ENCODE results near the gene C1QTNF9B. TPM values are rescaled to one million over a fixed set of nuclear protein-coding genes. Genes with fewer than 3 reads are reported as not detected.
"Not testable (repeated sequence)": the region's sequence is repeated elsewhere in the genome, so short reads cannot be mapped to it uniquely, and the experiment has no call there.

C1QTNF9B gene
- total RNA-seq, 1 donor from 2014 or later, result not detected

DNA sequence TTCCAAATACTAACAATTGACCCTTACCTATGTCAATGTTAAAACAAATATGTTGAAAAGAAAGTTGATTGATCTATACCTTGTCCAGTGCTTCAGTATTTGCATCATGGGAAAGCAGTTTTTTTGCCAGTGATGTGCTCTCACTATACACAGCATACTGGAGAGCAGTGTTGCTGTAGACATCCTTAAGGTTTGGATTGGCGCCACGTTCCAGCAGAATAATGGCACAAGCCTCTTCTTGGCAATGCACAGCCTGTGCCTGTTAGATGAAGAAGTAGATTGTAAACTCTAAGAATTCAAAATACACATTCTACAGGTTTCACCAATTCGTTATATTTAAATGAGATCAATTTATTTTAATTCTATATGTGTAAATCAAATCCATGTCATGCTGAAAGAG is 43.9 kb upstream of the C1QTNF9B start:
- Histone ChIP-seq H3F3A (ENCODE audit: low read depth) (no peaks in the 10 kb centered on the region), H3K27me3 (no peaks in the 10 kb centered on the region), H4K20me1 (ENCODE audit: low read depth) (no peaks in the 10 kb centered on the region), H3K36me3 (no peaks in the 10 kb centered on the region), H3K4me2 (no peak overlapping the region), H2AFZ (replicated peaks) (no peak overlapping the region), H3K4me1 (no peaks in the 10 kb centered on the region), H3K9ac (no peak overlapping the region), H3K27ac (no peak overlapping the region), H3K9me3 (ENCODE audit: low read depth) (no peaks in the 10 kb centered on the region), H3K79me2 (ENCODE audit: low read depth) (no peaks in the 10 kb centered on the region), H3K4me3 (no peak overlapping the region)
- Mint-ChIP-seq H3K4me3 (no peak overlapping the region), H3K27ac (no peak overlapping the region), H3K36me3 (no peaks in the 10 kb centered on the region), H3K27me3 (ENCODE audit: insufficient read depth, low read depth) (peaks cover 2% of the 10 kb centered on the region), H3K4me1 (no peaks in the 10 kb centered on the region), H3K9me3 (peaks cover 17% of the 10 kb centered on the region)
- no peak for DNase-seq (ENCODE audit: low spot score)
- TF ChIP-seq, protein P1, sequence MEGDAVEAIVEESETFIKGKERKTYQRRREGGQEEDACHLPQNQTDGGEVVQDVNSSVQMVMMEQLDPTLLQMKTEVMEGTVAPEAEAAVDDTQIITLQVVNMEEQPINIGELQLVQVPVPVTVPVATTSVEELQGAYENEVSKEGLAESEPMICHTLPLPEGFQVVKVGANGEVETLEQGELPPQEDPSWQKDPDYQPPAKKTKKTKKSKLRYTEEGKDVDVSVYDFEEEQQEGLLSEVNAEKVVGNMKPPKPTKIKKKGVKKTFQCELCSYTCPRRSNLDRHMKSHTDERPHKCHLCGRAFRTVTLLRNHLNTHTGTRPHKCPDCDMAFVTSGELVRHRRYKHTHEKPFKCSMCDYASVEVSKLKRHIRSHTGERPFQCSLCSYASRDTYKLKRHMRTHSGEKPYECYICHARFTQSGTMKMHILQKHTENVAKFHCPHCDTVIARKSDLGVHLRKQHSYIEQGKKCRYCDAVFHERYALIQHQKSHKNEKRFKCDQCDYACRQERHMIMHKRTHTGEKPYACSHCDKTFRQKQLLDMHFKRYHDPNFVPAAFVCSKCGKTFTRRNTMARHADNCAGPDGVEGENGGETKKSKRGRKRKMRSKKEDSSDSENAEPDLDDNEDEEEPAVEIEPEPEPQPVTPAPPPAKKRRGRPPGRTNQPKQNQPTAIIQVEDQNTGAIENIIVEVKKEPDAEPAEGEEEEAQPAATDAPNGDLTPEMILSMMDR (IDR thresholded peaks at IDR 0.05), result no peak
- TF ChIP-seq EZH2phosphoT487 (IDR thresholded peaks at IDR 0.05), result no peak
- no peak for TF ChIP-seq EZH2 (IDR thresholded peaks at IDR 0.05)

DNA sequence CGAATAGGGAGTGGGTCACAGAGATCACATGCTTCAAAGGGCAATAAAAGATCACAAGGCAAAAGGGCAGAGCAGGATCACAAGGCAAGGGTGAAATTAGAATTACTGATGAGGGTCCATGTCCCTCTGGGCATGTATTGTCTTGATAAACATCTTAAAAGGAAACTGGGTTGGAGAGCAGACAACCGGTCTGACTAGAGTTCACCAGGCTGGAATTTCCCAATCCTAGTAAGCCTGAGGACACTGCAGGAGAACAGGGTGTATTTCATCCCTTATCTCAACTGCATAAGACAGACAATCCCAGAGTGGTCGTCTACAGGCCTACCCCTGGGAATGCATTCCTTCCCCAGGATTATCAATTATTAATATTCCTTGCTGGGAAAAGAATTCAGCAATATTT is 42.4 kb upstream of the C1QTNF9B start:
- H3K36me3 Mint-ChIP-seq; H3K27ac ChIP-seq; H3K4me3 ChIP-seq; H3K79me2 ChIP-seq (ENCODE audit: low read depth); H3K27me3 Mint-ChIP-seq (ENCODE audit: insufficient read depth, low read depth); H3K4me3 Mint-ChIP-seq; H3K27ac Mint-ChIP-seq; H3K9ac ChIP-seq; H3K27me3 ChIP-seq; H3K4me1 ChIP-seq; H2AFZ ChIP-seq (replicated peaks); H3F3A ChIP-seq (ENCODE audit: low read depth); H3K4me2 ChIP-seq; H3K9me3 ChIP-seq (ENCODE audit: low read depth); H3K4me1 Mint-ChIP-seq; DNase-seq (ENCODE audit: low spot score); H4K20me1 ChIP-seq (ENCODE audit: low read depth); H3K36me3 ChIP-seq: not testable (repeated sequence)
- peaks cover 18% of the 10 kb centered on the region for H3K9me3 Mint-ChIP-seq

DNA sequence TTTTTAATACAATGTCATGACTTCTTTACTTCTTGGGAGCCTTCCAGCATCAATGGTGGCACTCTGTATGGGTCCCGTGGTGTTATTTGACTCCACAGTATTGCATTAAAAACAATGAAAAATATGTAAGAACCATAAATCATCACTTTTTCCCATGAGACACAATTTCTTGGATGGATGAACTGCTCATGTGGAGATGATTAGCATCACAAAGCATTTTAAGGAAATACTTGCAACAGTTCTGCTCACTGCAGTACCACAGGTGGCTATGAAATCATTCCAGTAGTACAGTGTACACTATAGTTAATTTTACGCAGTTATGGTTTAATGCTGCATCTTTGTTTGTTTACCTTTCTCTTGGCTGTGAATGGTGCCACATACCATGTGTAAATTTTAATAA is 37.2 kb upstream of the C1QTNF9B start:
- H3K4me3 Mint-ChIP-seq, result no peak overlapping the region
- no peaks in the 10 kb centered on the region for H3K36me3 Mint-ChIP-seq
- H4K20me1 ChIP-seq (ENCODE audit: low read depth), result no peaks in the 10 kb centered on the region
- no peaks in the 10 kb centered on the region for H3K9me3 ChIP-seq (ENCODE audit: low read depth)
- no peak for DNase-seq (ENCODE audit: low spot score)
- no peak overlapping the region for H3K4me2 ChIP-seq
- H3F3A ChIP-seq (ENCODE audit: low read depth), result no peaks in the 10 kb centered on the region
- peaks cover 16% of the 10 kb centered on the region for H3K9me3 Mint-ChIP-seq
- H3K27ac Mint-ChIP-seq, result no peak overlapping the region
- H2AFZ ChIP-seq (replicated peaks), result no peak overlapping the region
- H3K4me1 ChIP-seq, result no peaks in the 10 kb centered on the region
- H3K9ac ChIP-seq, result no peak overlapping the region
- H3K4me3 ChIP-seq, result no peak overlapping the region
- no peaks in the 10 kb centered on the region for H3K4me1 Mint-ChIP-seq
- peaks cover 4% of the 10 kb centered on the region for H3K27me3 Mint-ChIP-seq (ENCODE audit: insufficient read depth, low read depth)
- TF ChIP-seq EZH2 (IDR thresholded peaks at IDR 0.05), result no peak
- TF ChIP-seq, protein P1 (IDR thresholded peaks at IDR 0.05), result no peak
- TF ChIP-seq EZH2phosphoT487 (IDR thresholded peaks at IDR 0.05), result no peak
- H3K27ac ChIP-seq, result no peak overlapping the region
- no peaks in the 10 kb centered on the region for H3K79me2 ChIP-seq (ENCODE audit: low read depth)
- H3K36me3 ChIP-seq, result no peaks in the 10 kb centered on the region
- no peaks in the 10 kb centered on the region for H3K27me3 ChIP-seq

DNA sequence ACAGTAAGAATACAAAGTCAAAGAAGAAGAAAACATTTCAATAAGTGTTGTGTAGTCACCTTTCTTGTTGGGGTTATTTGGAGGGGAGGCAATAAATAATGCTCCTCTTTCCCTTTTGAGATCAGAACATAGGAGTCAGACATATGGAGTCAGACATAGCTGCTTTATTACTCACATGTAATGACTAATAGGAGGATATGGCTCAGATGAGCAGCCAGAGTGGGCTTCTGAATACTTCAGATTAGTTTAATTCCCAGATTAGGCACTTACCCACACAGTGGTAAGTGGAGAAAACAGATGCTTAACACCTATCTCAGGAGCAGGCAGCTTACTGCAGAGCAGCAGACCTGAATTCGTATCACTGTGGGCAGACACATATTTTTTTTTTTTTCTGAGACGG is 31.7 kb upstream of the C1QTNF9B start:
- Histone ChIP-seq H4K20me1 (ENCODE audit: low read depth) (no peaks in the 10 kb centered on the region), H3K4me2 (no peak overlapping the region), H3K27me3 (no peaks in the 10 kb centered on the region), H3K9me3 (ENCODE audit: low read depth) (no peaks in the 10 kb centered on the region), H2AFZ (replicated peaks) (no peak overlapping the region), H3K27ac (no peak overlapping the region), H3K4me3 (no peak overlapping the region), H3K36me3 (no peaks in the 10 kb centered on the region), H3K9ac (no peak overlapping the region), H3K79me2 (ENCODE audit: low read depth) (no peaks in the 10 kb centered on the region), H3F3A (ENCODE audit: low read depth) (no peaks in the 10 kb centered on the region), H3K4me1 (no peaks in the 10 kb centered on the region)
- Mint-ChIP-seq H3K27me3 (ENCODE audit: insufficient read depth, low read depth) (peaks cover 2% of the 10 kb centered on the region), H3K9me3 (no peaks in the 10 kb centered on the region), H3K27ac (no peak overlapping the region), H3K4me3 (no peak overlapping the region), H3K4me1 (no peaks in the 10 kb centered on the region), H3K36me3 (no peaks in the 10 kb centered on the region)
- no peak for DNase-seq (ENCODE audit: low spot score)
- TF ChIP-seq, protein P1 (IDR thresholded peaks at IDR 0.05), result no peak
- no peak for TF ChIP-seq EZH2phosphoT487 (IDR thresholded peaks at IDR 0.05)
- TF ChIP-seq EZH2 (IDR thresholded peaks at IDR 0.05), result no peak
